ENCODE results near the gene LHB. TPM values are rescaled to one million over a fixed set of nuclear protein-coding genes. Genes with fewer than 3 reads are reported as not detected.
A peak's percentile ranks its signal among the peaks of the same experiment; 100 is the strongest.

LHB gene
- total and polyA plus RNA-seq, 2 of the 4 experiments (the other 2 are of a cell fraction), result not detected

- BruUV-seq (replicated peaks), result no TSS peak
- Histone ChIP-seq H2BK5ac (ENCODE audit: low read depth, low read length, poor library complexity, severe bottlenecking) (no peak overlapping the region), H2AFZ (replicated peaks; ENCODE audit: low read length, poor library complexity) (no peak overlapping the region), H4K8ac (ENCODE audit: low read depth in 2 of 2, low read length in 2 of 2) (no peak overlapping the region), H3K14ac (replicated peaks; ENCODE audit: low read depth, low read length) (no peak overlapping the region), H3K4ac (ENCODE audit: low read depth, low read length) (no peak overlapping the region), H2AK5ac (ENCODE audit: low read depth, low read length) (no peak overlapping the region), H3K27ac (ENCODE audit: insufficient read depth, low read length) (no peak overlapping the region), H3K4me3 (ENCODE audit: insufficient read depth, low read depth, low read length) (no peak overlapping the region), H3K56ac (ENCODE audit: extremely low read depth, insufficient read depth, low read length) (no peak overlapping the region), H4K5ac (ENCODE audit: low read depth, low read length) (no peak overlapping the region), H3K36me3 (ENCODE audit: control insufficient read depth, insufficient read depth, low read length) (no peaks in the 10 kb centered on the region), H3K9me1 (ENCODE audit: insufficient read depth, low read length) (0 out of 2 replicates have a peak, but pooled peaks cover 3% of the 10 kb centered on the region), H3K9ac (ENCODE audit: low read depth, low read length) (no peak overlapping the region), H3K79me1 (ENCODE audit: low read depth in 1 of 2, low read length in 2 of 2) (no peaks in the 10 kb centered on the region; a peak in 1 of 4 replicates), H3K9me3 (ENCODE audit: control insufficient read depth, insufficient read depth, low read length) (no peaks in the 10 kb centered on the region), H3K23ac (ENCODE audit: low read depth, low read length) (no peak overlapping the region), H2BK15ac (ENCODE audit: low read depth, low read length) (no peak overlapping the region), H3K18ac (ENCODE audit: low read depth, low read length) (no peak overlapping the region), H4K20me1 (ENCODE audit: insufficient read depth, low read length) (no peaks in the 10 kb centered on the region), H4K91ac (ENCODE audit: insufficient read depth, low read depth, low read length) (no peak overlapping the region), H2AK9ac (replicated peaks; ENCODE audit: low read depth, low read length, poor library complexity) (peak overlapping the region; percentile 50), H3K27me3 (ENCODE audit: control insufficient read depth, insufficient read depth, low read length) (peaks cover 2% of the 10 kb centered on the region; the same call in 1 of the 2 replicates), H3K4me1 (ENCODE audit: control insufficient read depth, insufficient read depth, low read length) (peaks cover 9% of the 10 kb centered on the region; the same call in 1 of the 2 replicates), H2BK120ac (ENCODE audit: low read depth, low read length) (no peak overlapping the region), H2BK20ac (ENCODE audit: low read depth, low read length) (no peak overlapping the region), H3K4me2 (ENCODE audit: low read depth, low read length) (no peak overlapping the region)
- ChIA-PET CTCF (no interaction called here), POLR2A (ENCODE audit: unreplicated experiment) (no interaction called here)
- TF ChIP-seq SMC3 (IDR thresholded peaks at IDR 0.05; ENCODE audit: low read depth, low read length), result no peak
- no peak for TF ChIP-seq RAD21 (IDR thresholded peaks at IDR 0.05; ENCODE audit: low read length)
- TF ChIP-seq MXI1 (IDR thresholded peaks at IDR 0.05; ENCODE audit: borderline replicate concordance, low read depth, low read length), result no peak
- TF ChIP-seq CEBPB (IDR thresholded peaks at IDR 0.05; ENCODE audit: low read depth, low read length), result no peak
- TF ChIP-seq MAZ (IDR thresholded peaks at IDR 0.05; ENCODE audit: borderline replicate concordance, low read depth, low read length), result no peak
- TF ChIP-seq BHLHE40 (IDR thresholded peaks at IDR 0.05; ENCODE audit: low read depth, low read length), result no peak
- TF ChIP-seq CTCF (conservative IDR thresholded peaks at IDR 0.05; ENCODE audit: low read depth, low read length), result no peak
- no peak for TF ChIP-seq FOS (IDR thresholded peaks at IDR 0.05; ENCODE audit: low read depth, low read length)
- TF ChIP-seq USF2 (IDR thresholded peaks at IDR 0.05; ENCODE audit: low read depth, low read length), result no peak
- TF ChIP-seq POLR2A (IDR thresholded peaks at IDR 0.05; ENCODE audit: low read depth, low read length), result no peak
- TF ChIP-seq RFX5 (IDR thresholded peaks at IDR 0.05; ENCODE audit: low read depth, low read length), result no peak
- TF ChIP-seq CHD1 (IDR thresholded peaks at IDR 0.05; ENCODE audit: low read depth, low read length), result no peak
- TF ChIP-seq ELK1 (IDR thresholded peaks at IDR 0.05; ENCODE audit: borderline replicate concordance, low read depth, low read length), result no peak
- intact Hi-C loops (cut with micrococcal nuclease) (no loop called here), in situ Hi-C loops (cut with MboI; ENCODE audit: low sequenced_read_pairs) (no loop called here), dilution Hi-C loops (cut with HindIII; ENCODE audit: low sequenced_read_pairs, unreplicated experiment) (no loop called here)
- DNase-seq (no peak), ATAC-seq (ENCODE audit: low read depth) (no peak)
- WGBS, 2 experiments (ENCODE audit: extremely low coverage in 2 of 2, insufficient read length in 1 of 2), result 90% methylated on average over 2 of the region's 9 CpGs; no CpG with 5 or more reads in 1 of the 2 experiments
Observed at GRCh38 chr19:49022116-49022515, 5.2 kb upstream of the LHB start.

Measured in IMR-90 (cell line).